Activated T-helper 17 cell treated with anti-CD3 and anti-CD28 coated beads, Interleukin-2, amount 50 U/mL, for 72 hours (primary cell): ENCODE measurements around the gene AGER. TPM values are rescaled to one million over a fixed set of nuclear protein-coding genes. Genes with fewer than 3 reads are reported as not detected.
"Not testable (repeated sequence)": the region's sequence is repeated elsewhere in the genome, so short reads cannot be mapped to it uniquely, and the experiment has no call there.

Source experiments
- ATAC-seq: fragments of 150-1000 bp; cut with Tn5 transposase; replicated peaks from 2 replicates; pipeline ENCODE4 v1.10.0; 2021; ENCODE audit warnings: mild to moderate bottlenecking, moderate library complexity
- H3K27ac Mint-ChIP-seq: one replicate; pipeline ENCODE4 v1.8.0; 2022; ENCODE audit warnings: mixed read lengths
- H3K27me3 Mint-ChIP-seq: one replicate; pipeline ENCODE4 v1.8.0; 2022; ENCODE audit warnings: mixed read lengths
- H3K36me3 Mint-ChIP-seq: one replicate; pipeline ENCODE4 v1.8.0; 2022; ENCODE audit warnings: low read depth, mild to moderate bottlenecking, mixed read lengths
- H3K4me1 Mint-ChIP-seq: one replicate; pipeline ENCODE4 v1.8.0; 2022; ENCODE audit warnings: mixed read lengths
- H3K4me3 Mint-ChIP-seq: one replicate; pipeline ENCODE4 v1.8.0; 2022; ENCODE audit warnings: mild to moderate bottlenecking, mixed read lengths
- H3K9me3 Mint-ChIP-seq: one replicate; pipeline ENCODE4 v1.8.0; 2022; ENCODE audit warnings: mixed read lengths
- total RNA-seq, 2 donors: library from RNA; stranded (reverse); gene quantifications; one replicate each; pipeline ENCODE4 v1.2.3, GENCODE V29; 2022

The AGER gene
- total RNA-seq, 2 donors from 2014 or later, result 19.3 to 50.2 TPM

GRCh38 chr6:32193096-32193495 is 9.0 kb upstream of the AGER start:
- peaks cover 48% of the 10 kb centered on the region for H3K36me3 Mint-ChIP-seq
- not testable (repeated sequence) for H3K27me3 Mint-ChIP-seq, ATAC-seq, H3K9me3 Mint-ChIP-seq
- peak overlapping the region; percentile 98 for H3K27ac Mint-ChIP-seq
- H3K4me3 Mint-ChIP-seq, result peak overlapping the region; percentile 98
- peaks cover 32% of the 10 kb centered on the region for H3K4me1 Mint-ChIP-seq

DNA sequence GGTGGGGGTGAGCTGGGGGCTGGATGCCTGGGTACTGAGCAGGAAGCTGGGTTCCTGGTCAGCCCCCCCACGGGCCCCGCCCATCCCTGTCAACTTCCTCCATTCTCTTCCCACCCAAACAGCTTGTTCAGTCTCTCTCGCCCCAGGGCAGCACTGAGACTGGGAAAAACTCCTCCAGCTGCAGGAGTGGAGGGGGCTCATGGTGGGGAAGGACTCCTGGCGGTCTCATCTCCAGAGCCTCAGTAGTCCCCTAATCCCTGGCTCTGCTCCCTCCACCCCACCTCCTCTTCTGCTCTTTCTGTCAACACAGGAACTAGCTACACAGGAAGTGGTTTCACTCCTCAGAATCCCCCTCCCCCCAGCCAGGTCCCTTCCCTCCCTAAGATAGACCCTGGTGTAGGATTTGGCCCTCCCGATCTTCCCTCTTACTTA is 8.6 kb upstream of the AGER start, which contains the start of gene GPSM3:
Gene GPSM3, minus strand, starts transcription at position 36 of the 432 bp plus-strand sequence. CDS start 130 bp downstream, outside the sequence.
- Mint-ChIP-seq H3K9me3 (no peaks in the 10 kb centered on the region), H3K27me3 (no peaks in the 10 kb centered on the region), H3K36me3 (peaks cover 53% of the 10 kb centered on the region), H3K27ac (peak within 1 kb of the TSS; percentile 98), H3K4me3 (peak within 1 kb of the TSS; percentile 98), H3K4me1 (peaks cover 34% of the 10 kb centered on the region)
- ATAC-seq, result no peak

GRCh38 chr6:32191696-32192607 is 7.9 kb upstream of the AGER start:
- peaks cover 39% of the 10 kb centered on the region for H3K4me1 Mint-ChIP-seq

GRCh38 chr6:32190911-32191677 is 7.0 kb upstream of the AGER start:
- H3K4me1 Mint-ChIP-seq, result peaks cover 43% of the 10 kb centered on the region
- peaks cover 68% of the 10 kb centered on the region for H3K36me3 Mint-ChIP-seq
- no peaks in the 10 kb centered on the region for H3K27me3 Mint-ChIP-seq
- H3K4me3 Mint-ChIP-seq, result peak overlapping the region; percentile 98
- no peak for ATAC-seq
- peak overlapping the region; percentile 98 for H3K27ac Mint-ChIP-seq
- H3K9me3 Mint-ChIP-seq, result no peaks in the 10 kb centered on the region

More at GRCh38 chr6:32191696-32192607, 7.9 kb upstream of the AGER start:
- Mint-ChIP-seq H3K27ac (peak overlapping the region; percentile 98), H3K4me3 (peak overlapping the region; percentile 98), H3K27me3 (no peaks in the 10 kb centered on the region), H3K36me3 (peaks cover 59% of the 10 kb centered on the region), H3K9me3 (no peaks in the 10 kb centered on the region)
- ATAC-seq, result no peak

DNA sequence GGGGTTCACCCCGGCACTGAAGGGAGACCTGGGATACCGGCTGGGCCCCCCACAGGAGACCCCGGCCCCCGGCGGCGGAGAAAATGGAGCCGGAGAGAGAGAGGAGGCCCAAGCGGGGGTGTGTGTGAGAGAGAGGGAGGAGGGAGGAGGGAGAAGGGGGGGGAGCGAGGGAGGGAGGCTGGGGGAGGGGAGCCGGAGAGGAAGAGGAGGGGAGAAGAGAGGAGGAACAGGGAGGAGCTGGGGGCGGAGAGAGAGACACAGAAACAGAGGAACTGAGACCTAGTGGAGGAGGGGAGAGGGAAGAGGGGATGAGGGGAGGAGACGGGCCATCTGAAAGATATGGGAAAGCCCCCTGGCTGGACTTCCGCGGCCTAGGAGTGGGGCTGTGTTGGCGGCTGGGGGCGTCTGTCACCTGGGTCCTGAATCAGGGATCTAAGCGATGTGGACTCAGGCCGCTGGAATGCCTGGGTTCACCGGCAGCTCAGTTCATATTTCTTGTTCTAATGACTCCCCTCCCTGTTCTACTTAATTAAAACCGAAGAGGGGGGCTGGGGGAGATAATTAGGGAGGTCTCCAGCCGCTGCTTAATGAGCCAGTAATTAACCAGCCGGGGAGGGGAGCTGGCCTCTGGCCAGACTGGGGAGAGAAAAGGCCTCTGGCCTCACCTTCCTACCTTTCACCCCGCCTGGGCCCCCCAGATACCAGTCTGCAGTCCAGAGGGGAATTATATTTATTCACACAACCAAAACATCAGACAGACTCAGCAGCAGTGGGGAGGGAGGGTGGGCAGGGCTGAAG is 6.2 kb upstream of the AGER start, which contains the start of gene PBX2:
Gene PBX2, minus strand, starts transcription at position 149 of the 798 bp plus-strand sequence. CDS start 287 bp downstream, outside the sequence.
- H3K9me3 Mint-ChIP-seq, result no peaks in the 10 kb centered on the region
- peak within 1 kb of the TSS; percentile 98 for H3K27ac Mint-ChIP-seq
- H3K36me3 Mint-ChIP-seq, result peaks cover 76% of the 10 kb centered on the region
- H3K4me3 Mint-ChIP-seq, result peak within 1 kb of the TSS; percentile 98
- H3K4me1 Mint-ChIP-seq, result peaks cover 48% of the 10 kb centered on the region
- ATAC-seq, result peak; percentile 63
- no peaks in the 10 kb centered on the region for H3K27me3 Mint-ChIP-seq

- Mint-ChIP-seq H3K4me1 (peaks cover 42% of the 10 kb centered on the region), H3K9me3 (no peaks in the 10 kb centered on the region), H3K36me3 (peaks cover 81% of the 10 kb centered on the region)
Measured at GRCh38 chr6:32189742-32190053, 5.6 kb upstream of the AGER start.

DNA sequence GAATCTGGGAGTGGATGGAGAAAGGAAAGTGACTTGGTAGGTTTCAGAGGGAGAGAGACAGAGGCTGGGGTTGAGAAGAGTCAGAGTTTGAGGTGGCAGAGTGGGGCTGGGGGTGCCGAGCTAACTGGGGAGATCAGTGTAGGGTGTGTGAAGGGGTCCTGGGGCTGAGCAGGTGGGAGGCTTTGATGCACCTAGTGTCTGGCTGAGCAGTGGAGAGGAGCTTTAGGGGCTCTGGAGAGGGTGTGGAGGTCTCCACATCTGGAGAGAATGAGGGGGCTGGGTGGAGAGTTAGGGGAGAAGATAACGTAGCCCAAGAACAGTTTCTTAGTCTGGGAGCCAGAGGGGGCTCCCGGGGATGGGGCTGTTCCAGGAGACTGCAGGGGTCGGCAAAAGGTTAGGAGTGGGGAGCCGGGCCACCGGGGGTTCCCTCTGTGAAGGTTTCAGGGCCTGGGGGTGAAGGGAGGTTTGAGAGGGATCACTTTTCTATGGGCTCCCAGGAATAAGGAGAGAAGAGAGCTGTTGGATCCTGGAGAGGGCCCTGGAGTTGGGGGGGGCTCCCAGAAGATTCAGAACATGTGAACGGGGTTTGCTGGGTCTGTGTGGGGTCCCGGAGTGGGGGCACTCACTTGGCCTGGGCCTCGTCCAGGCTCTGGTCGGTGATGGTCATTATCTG is 5.2 kb upstream of the AGER start:
- no peak for ATAC-seq
- H3K27me3 Mint-ChIP-seq, result no peaks in the 10 kb centered on the region
- H3K4me3 Mint-ChIP-seq, result peak overlapping the region; percentile 98
- peaks cover 84% of the 10 kb centered on the region for H3K36me3 Mint-ChIP-seq
- peak overlapping the region; percentile 95 for H3K27ac Mint-ChIP-seq
- peaks cover 39% of the 10 kb centered on the region for H3K4me1 Mint-ChIP-seq
- no peaks in the 10 kb centered on the region for H3K9me3 Mint-ChIP-seq

More at GRCh38 chr6:32189742-32190053, 5.6 kb upstream of the AGER start:
- Mint-ChIP-seq H3K27me3 (no peaks in the 10 kb centered on the region), H3K27ac (peak overlapping the region; percentile 98), H3K4me3 (peak overlapping the region; percentile 98)
- no peak for ATAC-seq

GRCh38 chr6:32188381-32189068 is 4.5 kb upstream of the AGER start:
- Mint-ChIP-seq H3K9me3 (no peaks in the 10 kb centered on the region), H3K27me3 (no peaks in the 10 kb centered on the region), H3K4me1 (peaks cover 33% of the 10 kb centered on the region), H3K36me3 (peaks cover 90% of the 10 kb centered on the region), H3K4me3 (peak overlapping the region; percentile 98), H3K27ac (peak overlapping the region; percentile 95)
- no peak for ATAC-seq

- Mint-ChIP-seq H3K27ac (peak overlapping the region; percentile 88), H3K4me1 (peaks cover 35% of the 10 kb centered on the region), H3K4me3 (peak overlapping the region; percentile 98), H3K36me3 (peaks cover 96% of the 10 kb centered on the region)
- H3K27me3 Mint-ChIP-seq, H3K9me3 Mint-ChIP-seq, ATAC-seq: not testable (repeated sequence)
Measured at GRCh38 chr6:32187725-32188380, 3.8 kb upstream of the AGER start.

DNA sequence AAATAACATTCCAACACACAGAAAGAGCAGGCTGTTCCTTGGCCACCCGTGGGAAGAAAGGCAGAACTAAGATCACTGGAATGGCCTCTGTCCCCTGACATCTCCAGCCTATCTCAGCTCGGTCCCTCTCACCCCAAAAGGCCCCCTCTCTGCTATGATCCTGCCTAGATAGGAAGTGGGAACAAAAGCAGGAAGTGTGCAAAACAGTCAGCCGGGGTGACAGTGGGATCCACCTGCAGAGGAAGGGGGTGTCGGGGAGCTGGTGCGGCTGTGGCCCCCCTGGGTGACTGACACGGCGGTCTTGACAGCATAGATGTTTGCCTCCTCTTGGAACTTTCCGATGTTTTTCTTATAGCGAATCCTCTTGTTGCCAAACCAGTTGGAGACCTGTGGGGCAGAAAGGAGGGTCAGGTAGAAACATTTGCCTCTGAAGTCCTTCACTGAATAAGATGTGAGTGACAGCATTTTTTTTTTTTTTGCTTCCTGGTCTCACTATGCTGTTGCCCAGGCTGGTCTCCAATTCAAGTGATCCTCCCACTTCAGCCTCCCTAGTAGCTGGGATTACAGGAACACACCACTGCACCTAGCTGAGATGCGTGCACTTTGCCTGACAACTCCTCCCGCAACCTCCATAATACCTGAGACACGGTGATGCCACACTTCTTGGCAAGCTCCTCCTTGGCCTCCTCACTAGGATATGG is 3.1 kb upstream of the AGER start:
- Mint-ChIP-seq H3K36me3 (peaks cover 96% of the 10 kb centered on the region), H3K4me1 (peaks cover 36% of the 10 kb centered on the region)

DNA sequence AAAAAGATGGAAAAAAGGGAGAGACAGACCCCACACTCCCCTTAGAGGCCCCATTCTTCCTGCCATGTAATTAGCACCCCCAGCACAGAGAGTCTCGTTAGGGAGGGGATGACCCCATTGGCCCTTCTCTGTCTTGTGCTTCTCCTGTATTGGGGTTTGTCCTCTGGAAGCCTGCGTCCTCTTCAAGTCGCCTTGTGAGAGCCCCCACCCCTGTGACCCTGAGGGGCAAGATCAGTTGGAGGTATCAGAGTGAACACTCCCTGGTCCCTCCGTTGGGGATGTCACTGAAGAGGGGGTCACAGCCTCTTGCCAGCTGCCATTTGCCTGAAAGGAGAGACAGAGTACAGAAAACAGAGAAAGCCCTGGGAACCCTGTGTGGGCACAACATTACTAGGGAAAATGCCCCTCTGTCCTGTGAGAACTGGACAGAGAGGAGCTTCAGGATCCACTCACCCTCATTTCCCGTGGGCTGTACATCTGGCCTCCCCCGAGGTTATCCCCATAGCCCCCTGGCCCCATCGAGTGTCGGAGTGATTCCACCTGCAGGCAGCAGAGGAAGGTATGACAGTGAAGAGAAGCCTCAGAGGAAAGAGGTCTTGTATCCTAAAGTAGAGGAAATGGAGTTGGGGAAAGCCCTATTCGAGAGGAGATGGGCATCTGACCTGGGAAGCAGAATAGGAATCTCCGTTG is 2.2 kb upstream of the AGER start:
- peak; percentile 13 for ATAC-seq
- Mint-ChIP-seq H3K4me1 (peaks cover 36% of the 10 kb centered on the region), H3K27ac (peak overlapping the region; percentile 88), H3K36me3 (peaks cover 96% of the 10 kb centered on the region), H3K4me3 (peak overlapping the region; percentile 98)
- H3K27me3 Mint-ChIP-seq, H3K9me3 Mint-ChIP-seq: not testable (repeated sequence)

More for the DNA sequence above, 3.1 kb upstream of the AGER start:
- no peak for ATAC-seq
- H3K9me3 Mint-ChIP-seq, result no peaks in the 10 kb centered on the region
- peak overlapping the region; percentile 98 for H3K4me3 Mint-ChIP-seq
- no peaks in the 10 kb centered on the region for H3K27me3 Mint-ChIP-seq
- peak overlapping the region; percentile 88 for H3K27ac Mint-ChIP-seq

DNA sequence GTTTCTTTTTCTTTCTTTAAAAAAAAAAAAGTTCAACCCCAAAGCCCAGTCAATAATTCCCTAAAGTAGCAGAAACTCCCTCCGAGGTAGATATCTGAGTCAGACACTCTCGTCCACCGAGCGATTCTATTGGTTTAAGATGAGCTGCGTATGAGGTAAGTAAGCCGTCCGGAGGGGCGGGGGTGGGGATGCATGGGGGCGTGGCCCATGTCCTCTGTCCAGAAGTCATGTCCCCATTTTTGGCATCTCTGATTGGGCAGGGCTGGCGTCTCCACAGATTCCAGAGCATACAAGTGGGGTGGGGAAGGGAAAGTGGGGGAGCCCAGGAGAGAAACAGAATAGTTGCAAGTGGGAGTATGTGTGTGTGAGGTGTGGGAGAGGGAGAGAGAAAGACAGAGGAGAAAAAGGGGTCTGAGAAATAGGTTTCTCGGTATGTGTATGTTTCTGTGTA is 1.7 kb upstream of the AGER start:
- peaks cover 36% of the 10 kb centered on the region for H3K4me1 Mint-ChIP-seq
- not testable (repeated sequence) for H3K27me3 Mint-ChIP-seq, H3K9me3 Mint-ChIP-seq
- peaks cover 96% of the 10 kb centered on the region for H3K36me3 Mint-ChIP-seq
- peak overlapping the region; percentile 88 for H3K27ac Mint-ChIP-seq
- H3K4me3 Mint-ChIP-seq, result peak overlapping the region; percentile 98
- ATAC-seq, result peak; percentile 86
